GM15510 (cell line): ENCODE results near the gene PTGES.

Experiments used
- POLR2A ChIP-seq: IDR thresholded peaks from 3 replicates; pipeline ENCODE4 v1.6.1; 2011; ENCODE audit warnings: borderline replicate concordance; ENCODE audit not compliant: insufficient read length; ENCODE audit errors: extremely low read depth

PTGES gene

DNA sequence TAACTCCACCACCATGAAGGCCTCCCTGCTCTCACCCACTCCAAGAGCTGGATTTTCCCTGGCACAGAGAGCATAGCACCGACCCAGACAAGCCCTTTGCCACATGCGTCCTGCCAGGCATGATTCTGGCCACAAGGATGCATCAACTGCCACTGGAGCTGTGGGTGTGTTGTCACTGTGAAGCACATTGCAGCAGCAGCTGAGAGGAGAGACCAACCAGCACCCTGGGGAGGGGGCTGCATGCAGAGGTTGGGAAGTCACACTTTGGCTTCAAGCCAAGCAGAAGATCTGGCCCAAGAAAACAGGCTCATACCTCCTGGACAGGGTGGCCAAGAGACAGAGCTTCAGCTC is 22.6 kb upstream of the PTGES start:
- TF ChIP-seq POLR2A = no peak

DNA sequence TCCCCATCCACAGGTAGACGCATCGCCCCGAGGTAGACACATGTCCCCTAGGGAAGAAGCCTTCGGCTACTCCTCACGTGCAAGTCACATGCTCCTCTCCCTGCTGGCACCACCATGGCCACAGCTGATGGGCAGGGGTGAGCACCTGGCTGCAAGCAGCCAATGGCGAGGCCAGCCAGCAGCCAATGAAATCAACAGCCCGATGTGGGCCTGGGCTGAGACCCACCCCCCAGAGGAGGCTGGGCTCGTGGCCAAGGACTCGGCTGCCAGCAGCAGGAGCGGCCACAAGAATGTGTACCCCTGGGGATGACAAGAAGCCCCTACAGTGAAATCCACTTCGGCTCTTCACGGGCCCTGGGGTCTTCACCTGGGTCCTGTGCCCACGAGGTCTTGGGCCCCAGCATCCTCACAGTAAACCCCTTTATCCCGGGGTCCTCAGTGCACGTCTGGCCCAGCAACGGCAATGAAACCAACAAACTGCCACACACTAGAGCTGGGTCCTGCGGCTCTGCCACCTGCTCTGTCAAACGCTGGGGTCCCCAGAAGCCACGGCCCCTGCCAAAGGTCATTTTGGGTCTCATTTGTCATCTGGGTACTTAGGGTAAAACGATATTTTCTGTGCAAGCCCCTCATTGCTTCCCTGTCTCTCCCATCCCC is 22.1 kb upstream of the PTGES start:
- no peak for TF ChIP-seq POLR2A

DNA sequence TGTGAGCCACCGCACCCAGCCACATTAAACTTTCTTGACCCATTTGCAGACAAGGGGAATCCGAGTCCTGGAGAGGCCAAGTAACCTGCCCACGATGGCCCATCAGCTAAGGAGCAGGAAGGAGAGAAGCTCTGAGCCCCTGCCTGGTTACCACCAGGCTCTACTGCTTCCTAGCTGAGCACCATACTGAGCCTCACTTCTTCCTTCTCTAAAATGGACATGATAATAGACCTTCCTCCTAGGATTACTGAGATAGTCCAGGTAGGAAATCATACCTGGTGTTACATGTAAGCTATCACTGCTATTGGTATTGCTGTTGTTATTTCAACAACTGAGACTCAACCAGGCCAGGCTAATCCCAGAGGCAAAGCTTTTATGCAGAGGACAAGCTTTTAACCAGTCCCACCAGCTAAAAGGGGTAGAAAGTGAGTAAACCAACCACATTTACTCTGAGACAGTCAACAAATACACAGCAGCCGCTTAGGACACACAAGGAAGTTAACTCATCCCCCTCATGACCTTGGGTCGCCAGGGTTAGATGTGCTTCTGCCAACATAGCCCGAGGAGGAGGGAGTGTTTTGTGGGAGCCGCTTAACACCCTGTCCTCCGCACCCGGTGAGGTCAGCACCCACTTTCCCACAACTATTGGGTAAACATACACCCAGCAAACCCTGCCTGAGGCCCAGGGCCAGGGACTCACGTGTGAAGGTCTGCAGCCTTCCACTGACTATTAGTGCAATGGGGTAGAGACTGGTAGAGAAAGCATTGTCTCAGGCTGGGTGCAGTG is 20.6 kb upstream of the PTGES start:
- TF ChIP-seq POLR2A = no peak

DNA sequence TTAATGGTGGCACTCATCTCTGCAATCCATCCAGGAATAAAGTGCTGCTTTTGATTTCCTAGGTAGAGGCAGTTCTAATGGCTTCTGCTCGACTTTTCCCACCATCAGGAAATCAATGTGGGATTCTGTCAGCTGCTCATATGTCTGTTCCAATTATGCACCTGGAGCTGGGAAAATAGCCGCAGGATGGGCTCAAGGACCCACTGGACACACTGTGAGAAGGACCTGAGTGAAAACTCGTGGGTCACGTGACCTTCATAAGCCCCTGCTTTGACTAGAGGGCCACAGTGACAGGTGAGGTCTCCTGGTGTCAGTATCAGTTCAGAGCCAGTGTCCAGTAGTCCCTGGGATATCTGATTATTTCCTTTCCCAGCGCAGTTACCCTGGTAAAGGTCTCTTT is 17.9 kb upstream of the PTGES start:
- no peak for TF ChIP-seq POLR2A

DNA sequence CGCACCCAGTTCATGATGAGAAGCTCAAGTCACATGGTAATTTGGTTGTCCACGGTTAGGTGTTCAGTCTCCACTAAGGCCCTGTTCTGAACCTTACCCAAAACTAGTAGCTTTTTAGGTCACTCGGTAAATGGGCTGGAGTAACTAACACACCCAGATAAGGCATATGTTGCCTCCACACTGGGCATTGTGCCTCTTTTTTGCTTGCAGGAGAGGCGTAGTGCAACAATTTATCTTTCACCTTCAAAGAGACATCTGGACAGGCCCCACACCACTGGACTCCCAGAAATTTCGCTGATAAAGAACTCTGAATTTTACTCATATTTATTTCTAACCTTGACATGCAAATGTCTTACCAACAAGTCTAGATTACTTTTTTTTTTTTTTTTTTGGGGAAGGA is 16.8 kb upstream of the PTGES start:
- TF ChIP-seq POLR2A = no peak

DNA sequence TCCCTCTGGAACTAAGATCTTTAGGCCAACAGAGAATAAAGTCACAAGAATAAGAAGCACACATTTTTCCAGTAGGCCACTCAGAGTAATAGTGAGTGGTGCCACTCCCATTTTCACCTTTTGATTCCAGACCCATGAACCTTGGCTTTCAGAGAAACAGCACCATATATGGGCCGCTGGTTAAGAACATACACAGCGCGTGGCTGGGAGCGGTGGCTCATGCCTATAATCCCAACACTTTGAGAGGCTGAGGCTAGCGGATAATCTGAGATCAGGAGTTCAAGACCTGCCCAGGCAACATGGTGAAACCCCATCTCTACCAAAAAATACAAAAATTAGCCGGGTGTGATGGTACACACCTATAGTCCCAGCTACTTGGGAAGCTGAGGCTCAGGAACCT is 15.6 kb upstream of the PTGES start:
- TF ChIP-seq POLR2A = no peak

DNA sequence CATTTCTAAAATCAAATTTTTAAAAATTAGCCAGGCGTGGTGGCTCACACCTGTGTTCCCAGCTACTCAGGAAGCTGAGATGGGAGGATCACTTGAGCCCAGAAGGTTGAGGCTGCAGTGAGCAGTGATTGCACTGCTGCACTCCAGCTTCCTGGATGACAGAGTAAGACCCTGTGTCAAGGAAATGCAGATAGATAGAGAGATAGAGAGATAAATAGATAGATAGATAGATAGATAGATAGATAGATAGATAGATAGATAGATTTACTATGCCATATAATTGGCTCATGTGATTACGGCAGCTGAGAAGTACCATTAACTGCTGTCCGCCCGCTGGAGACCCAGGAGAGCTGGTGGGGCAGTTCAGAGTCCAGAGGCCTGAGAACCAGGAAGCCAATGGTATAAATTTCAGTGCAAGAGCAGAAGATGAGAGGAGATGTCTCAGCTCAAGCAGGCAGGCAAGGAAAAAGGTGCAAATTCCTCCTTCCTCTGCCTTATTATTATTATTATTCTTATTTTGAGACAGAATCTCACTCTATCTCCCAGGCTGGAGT is 13.0 kb upstream of the PTGES start:
- no peak for TF ChIP-seq POLR2A

DNA sequence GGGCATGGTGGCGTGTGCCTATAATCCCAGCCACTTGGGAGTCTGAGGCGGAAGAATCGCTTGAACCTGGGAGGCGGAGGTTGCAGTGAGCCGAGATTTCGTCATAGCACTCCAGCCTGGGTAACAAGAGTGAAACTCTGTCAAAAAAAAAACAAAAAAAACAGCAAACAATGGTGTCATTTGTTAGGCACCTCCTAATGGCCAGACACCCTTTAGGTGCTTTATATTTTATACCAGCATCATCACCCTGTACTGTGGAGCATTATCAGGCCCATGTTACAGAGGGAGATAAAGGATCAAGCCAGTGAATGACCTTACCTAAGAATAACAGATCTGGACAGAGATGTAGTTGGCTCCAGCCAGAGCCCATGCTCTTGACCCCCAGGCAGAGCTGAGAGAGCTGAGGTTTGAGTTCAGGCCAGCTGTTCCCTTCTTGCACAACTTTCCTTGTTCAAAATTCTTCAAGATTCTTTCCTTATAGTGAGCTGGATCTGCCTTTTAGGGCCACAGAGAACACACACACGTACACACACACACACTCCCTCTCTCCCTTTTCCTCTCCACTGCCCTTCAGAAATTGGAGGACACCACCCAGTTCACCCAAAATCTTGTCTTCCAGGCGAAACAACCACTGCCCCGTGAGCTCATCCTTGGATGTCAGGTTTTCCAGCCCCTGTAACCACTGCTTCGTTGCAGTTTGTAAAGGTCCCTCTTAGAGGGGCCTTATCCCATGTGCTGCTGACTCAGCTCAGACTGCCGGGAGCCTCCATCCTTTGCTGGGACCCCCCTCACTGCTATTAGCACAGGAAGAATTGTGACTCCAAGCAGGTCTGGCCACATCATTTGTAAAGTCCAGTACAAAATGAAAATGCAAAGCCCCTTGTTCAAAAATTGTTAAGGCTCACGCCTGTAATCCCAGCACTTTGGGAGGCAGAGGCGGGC is 10.4 kb upstream of the PTGES start:
- no peak for TF ChIP-seq POLR2A

DNA sequence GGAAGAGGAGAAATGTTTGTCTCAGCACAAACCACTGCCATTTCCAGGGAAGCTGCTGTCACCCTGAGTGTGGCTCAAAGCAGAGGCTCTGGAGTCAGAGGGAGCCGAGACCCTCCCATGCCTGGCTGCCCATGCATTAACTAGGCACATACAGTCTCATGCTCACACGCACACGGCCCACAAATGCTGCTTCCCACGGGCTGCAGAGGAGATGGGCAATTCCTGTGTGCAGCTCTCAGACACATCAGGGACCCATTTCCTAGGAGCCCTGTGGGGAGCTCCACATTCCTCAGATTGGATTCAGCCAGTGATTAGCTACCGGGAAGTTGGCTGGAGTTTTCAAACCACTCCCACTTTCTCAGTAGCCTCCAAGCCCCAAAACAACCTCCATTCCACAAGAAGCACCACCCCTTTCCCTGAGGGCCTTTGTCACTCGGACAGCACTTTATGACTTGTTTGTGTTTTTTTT is 9.1 kb upstream of the PTGES start:
- TF ChIP-seq POLR2A = no peak

DNA sequence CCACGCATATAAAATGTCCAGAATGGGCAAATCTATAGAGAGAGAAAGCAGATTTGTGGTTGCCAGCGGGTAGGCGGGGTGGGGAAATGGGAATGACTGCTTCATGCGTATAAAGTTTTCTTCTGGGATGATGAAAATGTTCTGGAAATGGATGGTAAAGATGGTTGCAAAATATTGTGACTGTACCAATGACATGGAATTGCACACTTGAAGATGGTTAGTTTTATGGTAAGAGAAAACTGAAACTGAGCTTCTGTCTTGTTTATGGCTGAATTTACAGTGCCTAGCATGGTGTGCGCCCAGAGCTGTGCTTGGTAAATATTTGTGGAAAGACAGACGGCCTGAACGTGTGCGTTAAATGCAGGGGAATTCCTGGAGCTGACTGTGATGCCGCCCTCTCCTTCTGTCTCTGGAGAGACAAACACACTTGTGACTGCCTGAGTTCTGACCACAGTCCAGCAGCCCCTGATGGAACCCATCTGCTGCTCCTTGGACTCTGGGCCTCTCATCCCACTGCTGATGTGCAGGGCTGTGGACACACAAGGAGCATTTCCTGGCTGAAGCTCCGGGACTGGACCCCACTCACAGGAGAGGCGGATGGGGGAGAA is 8.6 kb upstream of the PTGES start:
- no peak for TF ChIP-seq POLR2A

DNA sequence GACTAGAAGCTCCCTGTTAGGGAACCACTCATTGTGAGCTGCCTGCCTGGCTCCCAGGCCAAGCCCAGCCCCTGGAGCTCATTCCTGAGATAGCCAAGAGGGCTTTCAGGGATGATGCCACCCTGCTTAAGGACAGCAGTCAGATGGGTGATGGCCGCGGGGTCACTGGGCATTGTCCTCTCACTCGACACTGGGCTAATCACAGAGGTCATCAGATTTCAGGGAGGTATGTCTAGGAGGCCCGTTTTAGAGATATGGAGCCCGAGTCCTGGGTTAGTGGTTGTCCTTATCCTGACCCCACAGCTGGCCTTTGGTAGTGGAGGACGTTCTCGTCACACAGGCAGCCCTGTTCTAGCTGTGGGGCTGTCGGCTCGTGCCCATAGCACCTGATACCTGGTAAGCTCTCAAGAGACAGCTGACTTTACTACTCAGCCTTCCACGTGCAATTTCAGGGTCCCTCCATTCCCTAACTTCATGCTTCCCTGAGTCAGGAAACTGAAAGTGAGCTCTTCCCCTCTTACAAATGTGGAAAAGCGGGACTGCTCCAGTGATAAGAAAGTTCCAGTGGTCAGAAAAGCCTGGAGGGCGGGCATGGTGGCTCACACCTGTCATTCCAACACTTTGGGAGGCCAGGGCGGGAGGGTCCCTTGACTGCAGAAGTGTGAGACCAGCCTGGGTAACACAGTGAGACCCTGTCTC is 7.1 kb upstream of the PTGES start:
- TF ChIP-seq POLR2A = no peak

DNA sequence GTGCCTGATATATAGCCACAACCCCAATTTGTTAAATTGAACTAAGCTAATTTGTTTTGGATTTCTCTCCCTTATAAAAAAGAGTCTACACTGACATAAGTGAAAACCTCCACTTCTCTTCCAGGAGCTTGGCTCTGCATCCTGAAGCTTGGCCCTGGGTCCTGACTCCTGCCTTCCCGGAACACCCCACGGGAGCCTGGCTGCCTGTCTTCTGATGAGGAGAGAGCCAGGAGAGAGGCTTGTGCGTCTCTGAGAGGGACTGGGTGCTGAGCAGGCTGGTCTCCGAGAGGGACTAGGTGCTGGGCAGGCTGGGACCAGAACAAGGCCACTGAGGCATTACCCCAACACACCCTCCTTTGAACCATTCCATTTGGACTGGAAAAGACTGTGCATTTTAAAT is 6.5 kb upstream of the PTGES start:
- TF ChIP-seq POLR2A = no peak

DNA sequence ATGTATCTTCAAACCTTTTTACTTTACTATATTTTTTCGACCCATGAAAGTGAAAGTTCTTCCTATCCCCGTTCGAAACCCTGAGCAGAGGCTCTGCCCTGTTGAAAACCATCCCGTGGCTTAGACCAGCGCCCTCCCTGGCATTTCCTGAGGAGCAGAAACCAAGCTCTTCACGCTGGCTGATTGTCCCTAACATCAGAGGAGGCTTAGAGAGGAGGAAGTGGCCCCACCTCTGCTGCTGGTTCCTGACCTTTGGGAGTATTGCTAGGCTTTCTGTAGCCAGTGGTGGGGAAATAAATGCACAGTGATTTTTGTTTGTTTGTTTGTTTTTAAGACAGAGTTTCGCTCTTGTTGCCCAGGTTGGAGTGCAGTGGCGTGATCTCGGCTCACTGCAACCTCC is 4.2 kb upstream of the PTGES start:
- no peak for TF ChIP-seq POLR2A

DNA sequence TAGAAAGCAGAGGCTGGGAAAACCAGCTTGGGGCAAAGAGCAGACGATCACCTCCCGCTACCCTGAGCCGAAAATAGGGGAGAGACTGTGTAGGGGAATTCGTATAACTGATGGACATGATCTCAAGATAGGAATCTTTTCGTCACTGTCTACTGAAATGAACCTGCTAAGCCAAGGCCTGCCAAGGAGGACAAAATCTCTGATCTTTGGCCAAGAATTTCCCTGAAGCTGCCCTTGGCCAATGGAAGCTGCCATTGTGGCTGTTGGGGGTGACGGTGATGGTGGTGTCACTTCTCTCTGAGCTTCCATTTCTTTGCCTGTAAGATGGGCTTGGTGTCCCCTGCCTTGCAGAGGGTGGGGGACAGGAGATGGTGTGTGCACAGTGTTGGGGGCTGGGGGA is 3.3 kb upstream of the PTGES start:
- TF ChIP-seq POLR2A = no peak
